NCI-H2227 (cell line): ENCODE results near the gene TMX2.
"Not testable (repeated sequence)": the region's sequence is repeated elsewhere in the genome, so short reads cannot be mapped to it uniquely, and the experiment has no call there.

Experiments
- DNase-seq: peaks from one replicate; lab custom pipeline; 2025; ENCODE audit not compliant: unreplicated experiment; lab: John Stamatoyannopoulos, UW

The TMX2 gene

GRCh38 chr11:57711414-57712255 lies 758 bp upstream of the TMX2 start, which contains the start of gene MED19:
MED19 (minus strand) TSS chr11:57712215; CDS start chr11:57712179, 36 bp downstream.
- DNase-seq, result peak; percentile 94

GRCh38 chr11:57713835-57714234 lies 1.4 kb downstream of the TMX2 start:
- no peak for DNase-seq

GRCh38 chr11:57716726-57717125 lies 4.3 kb downstream of the TMX2 start:
- not testable (repeated sequence) for DNase-seq

- DNase-seq, result no peak
These were observed 14.8 kb downstream of the TMX2 start for GRCh38 chr11:57727185-57727584.

- DNase-seq, result no peak
These were observed 16.4 kb downstream of the TMX2 start for GRCh38 chr11:57728829-57729228.

GRCh38 chr11:57729479-57729878 lies 17.1 kb downstream of the TMX2 start:
- DNase-seq, result no peak

GRCh38 chr11:57732661-57733060 lies 20.3 kb downstream of the TMX2 start:
- no peak for DNase-seq

- DNase-seq, result no peak
These were observed 23.4 kb downstream of the TMX2 start for GRCh38 chr11:57735619-57736298.

GRCh38 chr11:57741132-57742086 lies 29.0 kb downstream of the TMX2 start, which contains the start of gene SELENOH:
SELENOH (plus strand) TSS chr11:57741491; CDS start chr11:57741596, 105 bp downstream.
- DNase-seq, result peak; percentile 98

GRCh38 chr11:57742087-57742452 lies 29.7 kb downstream of the TMX2 start:
- DNase-seq, result no peak

GRCh38 chr11:57744357-57744756 lies 32.0 kb downstream of the TMX2 start:
- DNase-seq, result no peak

- no peak for DNase-seq
These were observed 32.8 kb downstream of the TMX2 start for GRCh38 chr11:57745206-57745605.

- DNase-seq, result no peak
These were observed 34.5 kb downstream of the TMX2 start for GRCh38 chr11:57746920-57747319.

- no peak for DNase-seq
These were observed 38.8 kb downstream of the TMX2 start for GRCh38 chr11:57751176-57751575.

- peak; percentile 43 for DNase-seq
These were observed 39.4 kb downstream of the TMX2 start, which contains the start of gene BTBD18 for GRCh38 chr11:57751676-57752253. BTBD18 (minus strand) TSS chr11:57751819; CDS start chr11:57751188, 631 bp downstream.

- DNase-seq, result no peak
These were observed 40.6 kb downstream of the TMX2 start for GRCh38 chr11:57752954-57753353.

- DNase-seq, result no peak
These were observed 45.8 kb downstream of the TMX2 start for GRCh38 chr11:57758174-57758573.

GRCh38 chr11:57761301-57762234 lies 49.2 kb downstream of the TMX2 start, which contains the start of gene CTNND1:
CTNND1 (plus strand) TSS chr11:57761802; CDS start chr11:57791479, 29,677 bp downstream.
- peak; percentile 92 for DNase-seq

- no peak for DNase-seq
These were observed 50.0 kb downstream of the TMX2 start for GRCh38 chr11:57762235-57762861.
